C4-2B (cell line): ENCODE data around the gene ITGA2B.
A peak's percentile ranks its signal among the peaks of the same experiment; 100 is the strongest.

Experiments
- H3K27ac ChIP-seq: fragments of 450-650 bp; 2 replicates; pipeline ENCODE4 v1.5.1; 2017
- CTCF ChIP-seq: fragments of 450-650 bp; conservative IDR thresholded peaks from 2 replicates; pipeline ENCODE4 v1.5.1; 2017; ENCODE audit warnings: mild to moderate bottlenecking
- ZFX ChIP-seq: fragments of 450-650 bp; IDR thresholded peaks from 2 replicates; pipeline ENCODE4 v1.6.1; 2017

ITGA2B gene

GRCh38 chr17:44355642-44356099 lies 33.8 kb downstream of the ITGA2B start:
- TF ChIP-seq CTCF (no peak), ZFX (no peak)
- H3K27ac ChIP-seq: no peak overlapping the region

GRCh38 chr17:44354582-44355561 lies 34.6 kb downstream of the ITGA2B start:
- H3K27ac ChIP-seq: no peak overlapping the region
- TF ChIP-seq ZFX: no peak
- TF ChIP-seq CTCF: no peak

GRCh38 chr17:44353672-44354331 lies 35.6 kb downstream of the ITGA2B start:
- H3K27ac ChIP-seq: no peak overlapping the region
- TF ChIP-seq ZFX (no peak), CTCF (no peak)

GRCh38 chr17:44352828-44353671 lies 36.4 kb downstream of the ITGA2B start:
- TF ChIP-seq ZFX (no peak), CTCF (no peak)
- no peak overlapping the region for H3K27ac ChIP-seq

- no peak for TF ChIP-seq CTCF
- no peak for TF ChIP-seq ZFX
- no peak overlapping the region for H3K27ac ChIP-seq
These were observed 37.3 kb downstream of the ITGA2B start for GRCh38 chr17:44351961-44352827.

GRCh38 chr17:44351464-44351863 lies 38.0 kb downstream of the ITGA2B start:
- H3K27ac ChIP-seq: no peak overlapping the region
- no peak for TF ChIP-seq ZFX

GRCh38 chr17:44350733-44351226 lies 38.7 kb downstream of the ITGA2B start:
- TF ChIP-seq CTCF (peak; percentile 70), ZFX (no peak)
- H3K27ac ChIP-seq: no peak overlapping the region
